Astrocyte (in vitro differentiated cells and primary cell): Measurements from ENCODE around the gene IRGM.

ENCODE experiments used
- EZH2 ChIP-seq: IDR thresholded peaks from 2 replicates; pipeline ENCODE4 v1.6.1; 2012; ENCODE audit warnings: mild to moderate bottlenecking, low read length, inconsistent platforms; ENCODE audit not compliant: insufficient read depth
- TF ChIP-seq, protein P1 (sequence below): IDR thresholded peaks from 2 replicates; pipeline ENCODE4 v1.5.1; 2011; ENCODE audit warnings: low read depth, mild to moderate bottlenecking, inconsistent platforms, low read length, moderate library complexity; ENCODE audit not compliant: insufficient read depth

DNA sequence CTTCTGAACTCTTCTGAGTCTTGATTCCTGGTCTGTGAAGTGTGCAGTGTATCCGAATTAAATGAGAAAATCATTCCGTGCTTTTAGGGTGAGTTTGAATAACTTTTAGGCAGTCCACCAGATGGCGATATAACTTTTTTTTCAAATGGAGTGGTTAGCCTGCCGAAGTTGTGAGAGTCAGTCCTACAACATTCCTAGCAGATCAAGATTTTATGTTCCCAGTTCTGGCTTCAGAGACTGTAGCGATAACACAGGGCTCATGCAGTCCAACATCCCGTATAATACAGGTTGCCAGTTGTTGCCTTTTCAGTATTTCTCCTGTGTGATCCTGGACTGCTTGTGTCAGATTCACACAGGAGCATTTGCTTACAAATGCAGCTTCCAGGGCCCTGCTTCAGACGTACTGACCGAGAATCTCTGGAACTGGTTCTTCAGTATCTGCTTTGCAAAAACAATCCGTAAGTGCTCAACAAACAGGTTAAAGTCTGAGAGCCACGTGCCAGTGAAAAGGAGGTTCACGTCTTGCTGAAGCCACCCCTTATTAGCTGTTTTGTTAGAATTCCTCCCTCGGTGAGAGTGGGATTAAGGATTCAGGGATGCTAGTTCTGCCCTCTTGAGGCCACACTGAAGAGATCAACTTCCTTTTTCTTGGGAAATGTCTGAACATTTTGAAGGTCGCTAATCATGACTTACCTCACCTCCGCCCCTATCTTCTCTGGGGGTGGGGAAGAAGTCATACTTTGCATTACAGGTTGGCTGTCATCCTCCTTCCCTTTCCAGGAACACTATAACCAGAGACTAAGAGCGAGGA is 45.0 kb upstream of the IRGM start:
- TF ChIP-seq, protein P1, sequence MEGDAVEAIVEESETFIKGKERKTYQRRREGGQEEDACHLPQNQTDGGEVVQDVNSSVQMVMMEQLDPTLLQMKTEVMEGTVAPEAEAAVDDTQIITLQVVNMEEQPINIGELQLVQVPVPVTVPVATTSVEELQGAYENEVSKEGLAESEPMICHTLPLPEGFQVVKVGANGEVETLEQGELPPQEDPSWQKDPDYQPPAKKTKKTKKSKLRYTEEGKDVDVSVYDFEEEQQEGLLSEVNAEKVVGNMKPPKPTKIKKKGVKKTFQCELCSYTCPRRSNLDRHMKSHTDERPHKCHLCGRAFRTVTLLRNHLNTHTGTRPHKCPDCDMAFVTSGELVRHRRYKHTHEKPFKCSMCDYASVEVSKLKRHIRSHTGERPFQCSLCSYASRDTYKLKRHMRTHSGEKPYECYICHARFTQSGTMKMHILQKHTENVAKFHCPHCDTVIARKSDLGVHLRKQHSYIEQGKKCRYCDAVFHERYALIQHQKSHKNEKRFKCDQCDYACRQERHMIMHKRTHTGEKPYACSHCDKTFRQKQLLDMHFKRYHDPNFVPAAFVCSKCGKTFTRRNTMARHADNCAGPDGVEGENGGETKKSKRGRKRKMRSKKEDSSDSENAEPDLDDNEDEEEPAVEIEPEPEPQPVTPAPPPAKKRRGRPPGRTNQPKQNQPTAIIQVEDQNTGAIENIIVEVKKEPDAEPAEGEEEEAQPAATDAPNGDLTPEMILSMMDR, result peak; percentile 29
- TF ChIP-seq EZH2, result no peak
